D721Med (cell line): ENCODE data around the gene ZNF444.
A peak's percentile ranks its signal among the peaks of the same experiment; 100 is the strongest.

Source experiments
- DNase-seq: peaks from one replicate; pipeline ENCODE4 v3.0.0; 2011; ENCODE audit warnings: low spot score; ENCODE audit not compliant: insufficient read length
- FAIRE-seq: peaks from 2 replicates; lab custom pipeline; 2011; peaks lifted over from hg19 to GRCh38; lab: Jason Lieb, UNC
- TF ChIP-seq, protein P1 (sequence below): IDR thresholded peaks from 2 replicates; pipeline ENCODE4 v1.5.1; 2012; ENCODE audit warnings: mild to moderate bottlenecking, control low read depth; ENCODE audit not compliant: insufficient read depth; ENCODE audit errors: missing control alignments

ZNF444 gene

DNA sequence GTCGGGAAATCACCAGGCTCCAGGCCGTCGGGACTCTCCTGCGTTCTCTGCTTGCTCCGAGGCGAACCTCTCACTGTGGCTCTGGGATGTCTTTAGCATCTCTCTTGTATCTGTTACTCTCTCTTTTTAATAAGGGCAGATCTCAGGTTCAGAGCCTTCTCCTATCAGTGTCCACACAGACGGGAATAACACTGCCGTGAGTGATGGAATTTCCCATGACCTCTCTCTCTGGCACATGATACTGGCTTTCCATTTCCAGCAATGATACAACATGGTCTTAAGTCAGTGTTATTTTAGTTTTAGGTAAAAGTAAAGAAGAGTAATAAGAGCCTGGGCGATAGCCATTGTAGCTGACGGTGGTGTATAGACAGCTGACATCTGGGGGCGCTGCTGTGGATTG, 9.3 kb downstream of the ZNF444 start:
- FAIRE-seq = no peak
- TF ChIP-seq, protein P1, sequence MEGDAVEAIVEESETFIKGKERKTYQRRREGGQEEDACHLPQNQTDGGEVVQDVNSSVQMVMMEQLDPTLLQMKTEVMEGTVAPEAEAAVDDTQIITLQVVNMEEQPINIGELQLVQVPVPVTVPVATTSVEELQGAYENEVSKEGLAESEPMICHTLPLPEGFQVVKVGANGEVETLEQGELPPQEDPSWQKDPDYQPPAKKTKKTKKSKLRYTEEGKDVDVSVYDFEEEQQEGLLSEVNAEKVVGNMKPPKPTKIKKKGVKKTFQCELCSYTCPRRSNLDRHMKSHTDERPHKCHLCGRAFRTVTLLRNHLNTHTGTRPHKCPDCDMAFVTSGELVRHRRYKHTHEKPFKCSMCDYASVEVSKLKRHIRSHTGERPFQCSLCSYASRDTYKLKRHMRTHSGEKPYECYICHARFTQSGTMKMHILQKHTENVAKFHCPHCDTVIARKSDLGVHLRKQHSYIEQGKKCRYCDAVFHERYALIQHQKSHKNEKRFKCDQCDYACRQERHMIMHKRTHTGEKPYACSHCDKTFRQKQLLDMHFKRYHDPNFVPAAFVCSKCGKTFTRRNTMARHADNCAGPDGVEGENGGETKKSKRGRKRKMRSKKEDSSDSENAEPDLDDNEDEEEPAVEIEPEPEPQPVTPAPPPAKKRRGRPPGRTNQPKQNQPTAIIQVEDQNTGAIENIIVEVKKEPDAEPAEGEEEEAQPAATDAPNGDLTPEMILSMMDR = no peak
- no peak for DNase-seq

DNA sequence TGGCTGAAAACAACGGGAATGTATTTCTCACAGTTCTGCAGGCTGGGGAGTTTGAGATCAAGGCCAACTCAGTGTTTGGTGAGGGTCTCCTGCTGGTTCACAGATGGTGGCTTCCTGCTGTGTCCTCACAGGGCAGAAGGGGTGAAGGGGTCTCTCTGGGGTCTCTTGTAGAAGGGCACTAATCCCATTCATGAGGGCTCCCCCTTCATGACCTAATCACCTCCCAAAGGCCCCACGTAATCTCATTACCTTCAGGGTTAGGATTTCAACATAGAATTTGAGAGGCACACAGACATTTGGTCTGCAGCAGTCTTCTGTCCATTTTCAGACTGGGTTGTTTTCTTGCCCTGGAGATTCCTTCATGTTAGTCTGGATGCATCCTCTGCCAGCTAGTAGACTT, 11.6 kb downstream of the ZNF444 start:
- TF ChIP-seq, protein P1 = no peak
- no peak for FAIRE-seq
- no peak for DNase-seq

DNA sequence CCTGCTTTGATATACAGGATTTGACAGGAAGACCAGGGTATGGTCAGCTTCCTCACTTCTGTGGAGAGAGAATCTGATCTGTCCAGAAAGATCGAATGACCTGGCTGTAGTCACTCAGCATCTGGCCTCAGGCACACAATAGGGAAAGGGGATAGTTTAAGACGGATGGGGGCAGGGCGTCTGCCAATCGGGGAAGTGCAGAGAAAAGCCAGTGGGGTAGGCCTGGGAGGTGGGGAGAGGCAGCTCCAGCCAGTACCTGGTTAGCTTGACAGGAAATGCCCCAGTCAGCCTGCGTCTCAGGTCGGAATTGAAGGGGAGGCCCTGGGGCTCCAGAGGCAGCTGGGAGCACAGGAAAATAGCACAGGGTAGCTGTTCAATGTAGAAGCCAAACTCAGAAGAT, 12.4 kb downstream of the ZNF444 start:
- no peak for FAIRE-seq
- DNase-seq = no peak
- TF ChIP-seq, protein P1 = no peak

DNA sequence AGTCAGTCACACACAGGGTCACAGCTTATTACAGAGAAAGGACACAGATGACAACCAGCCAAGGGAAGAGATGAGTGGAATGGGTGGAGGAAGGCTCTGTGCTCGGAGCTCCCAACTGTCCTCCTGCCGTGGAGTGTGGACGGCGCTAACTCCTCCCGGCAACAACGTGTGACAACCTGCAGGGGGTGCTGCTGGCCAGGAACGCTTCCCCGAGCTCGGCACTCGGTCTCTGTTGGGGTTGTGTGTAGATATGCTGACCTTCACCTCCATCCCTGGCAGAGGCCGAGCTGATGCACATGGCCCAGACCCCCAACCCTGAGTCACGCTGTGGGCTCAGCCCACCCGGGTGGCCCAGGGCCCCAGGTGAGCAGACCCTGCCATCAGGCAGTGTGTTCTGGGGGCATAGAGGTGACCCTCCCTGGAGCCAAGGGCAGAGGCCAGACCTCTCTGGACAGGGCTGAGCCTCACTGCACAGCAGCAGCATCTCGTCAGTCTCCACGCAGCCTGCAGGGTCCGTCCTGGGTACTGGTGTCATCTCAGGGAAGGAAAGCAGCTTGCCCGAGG, 14.1 kb downstream of the ZNF444 start:
- FAIRE-seq = no peak
- peak; percentile 58 for DNase-seq
- TF ChIP-seq, protein P1 = peak; percentile 22

DNA sequence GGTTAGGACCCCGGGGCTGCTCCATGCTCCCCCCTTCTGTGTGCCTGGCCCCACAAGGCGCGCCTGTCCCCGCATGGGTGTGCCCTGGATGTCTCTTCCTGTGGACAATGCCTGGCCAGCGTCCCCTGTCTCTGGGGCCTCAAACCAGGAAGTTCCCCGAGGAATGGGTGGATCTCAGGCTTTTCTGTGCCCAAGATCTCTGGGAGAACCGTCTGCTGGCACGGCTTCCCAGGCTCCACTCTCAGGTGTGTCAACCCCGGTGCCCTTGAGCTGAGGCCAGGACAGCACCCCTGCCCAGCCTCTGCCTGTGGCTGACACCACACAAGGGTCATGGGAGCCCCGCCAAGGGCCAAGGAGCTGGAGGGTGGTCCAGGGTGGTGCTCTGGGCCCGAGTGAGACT, 15.7 kb downstream of the ZNF444 start:
- TF ChIP-seq, protein P1 = no peak
- no peak for FAIRE-seq
- no peak for DNase-seq

DNA sequence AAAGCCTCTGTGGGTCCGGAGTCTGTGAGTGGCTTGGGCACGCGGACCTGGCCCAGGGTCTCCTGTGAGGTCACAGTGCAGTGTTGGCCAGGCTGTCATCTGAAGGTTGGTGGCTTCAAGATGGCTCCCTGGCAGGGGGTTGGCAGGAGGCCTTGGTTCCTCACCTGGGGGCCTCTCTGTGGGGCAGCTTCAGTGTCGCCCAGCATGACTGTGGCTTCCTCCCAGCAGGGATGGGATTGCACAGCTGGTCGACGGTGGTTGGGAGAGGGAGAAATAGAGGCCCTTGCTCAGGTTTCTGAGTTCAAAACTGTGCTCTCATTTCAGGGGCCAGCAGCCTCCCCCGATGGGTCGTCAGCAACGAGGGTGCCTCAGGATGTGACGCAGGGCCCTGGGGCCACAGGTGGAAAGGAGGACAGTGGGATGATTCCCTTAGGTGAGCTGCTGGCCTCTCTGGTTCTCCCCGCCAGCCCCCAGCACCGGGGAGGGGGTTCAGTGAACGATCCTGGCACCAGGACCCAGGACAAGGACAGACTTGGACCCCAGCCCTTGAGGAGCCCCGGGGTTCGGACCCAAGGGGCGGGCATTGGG, 17.2 kb downstream of the ZNF444 start:
- DNase-seq = no peak
- no peak for FAIRE-seq
- TF ChIP-seq, protein P1 = no peak

DNA sequence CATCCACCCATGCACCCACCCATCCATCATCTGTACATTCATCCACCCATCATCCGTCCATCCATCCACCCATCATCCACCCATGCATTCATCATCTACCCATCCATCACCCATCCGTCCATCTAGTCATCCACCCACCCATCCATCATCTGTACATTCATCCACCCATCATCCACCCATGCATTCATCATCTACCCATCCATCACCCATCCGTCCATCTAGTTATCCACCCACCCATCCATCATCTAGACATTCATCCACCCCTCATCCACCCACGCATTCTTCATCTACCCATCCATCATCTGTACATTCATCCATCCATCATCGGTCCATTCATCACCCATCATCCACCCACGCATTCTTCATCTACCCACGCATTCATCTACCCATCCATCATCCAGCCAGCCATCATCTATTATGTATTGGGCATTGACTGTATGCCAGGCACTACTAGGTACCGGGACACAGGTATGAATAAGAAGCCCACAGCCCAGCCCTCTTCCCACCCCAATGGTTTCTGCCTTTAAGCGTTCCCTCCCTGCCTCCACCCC, 18.0 kb downstream of the ZNF444 start:
- TF ChIP-seq, protein P1 = no peak
- no peak for DNase-seq
- FAIRE-seq = no peak
